ENCODE data around the gene EDC4.

GRCh38 chr16:67883146-67883871 lies 10.5 kb downstream of the EDC4 start:
- no peak for TF ChIP-seq PHF8 (conservative IDR thresholded peaks at IDR 0.05; ENCODE audit: low read depth, low read length)
- TF ChIP-seq HDAC2 (IDR thresholded peaks at IDR 0.05; ENCODE audit: borderline replicate concordance in 1 of 2, low read depth in 2 of 2, low read length in 2 of 2), result no peak
- TF ChIP-seq, protein P1, sequence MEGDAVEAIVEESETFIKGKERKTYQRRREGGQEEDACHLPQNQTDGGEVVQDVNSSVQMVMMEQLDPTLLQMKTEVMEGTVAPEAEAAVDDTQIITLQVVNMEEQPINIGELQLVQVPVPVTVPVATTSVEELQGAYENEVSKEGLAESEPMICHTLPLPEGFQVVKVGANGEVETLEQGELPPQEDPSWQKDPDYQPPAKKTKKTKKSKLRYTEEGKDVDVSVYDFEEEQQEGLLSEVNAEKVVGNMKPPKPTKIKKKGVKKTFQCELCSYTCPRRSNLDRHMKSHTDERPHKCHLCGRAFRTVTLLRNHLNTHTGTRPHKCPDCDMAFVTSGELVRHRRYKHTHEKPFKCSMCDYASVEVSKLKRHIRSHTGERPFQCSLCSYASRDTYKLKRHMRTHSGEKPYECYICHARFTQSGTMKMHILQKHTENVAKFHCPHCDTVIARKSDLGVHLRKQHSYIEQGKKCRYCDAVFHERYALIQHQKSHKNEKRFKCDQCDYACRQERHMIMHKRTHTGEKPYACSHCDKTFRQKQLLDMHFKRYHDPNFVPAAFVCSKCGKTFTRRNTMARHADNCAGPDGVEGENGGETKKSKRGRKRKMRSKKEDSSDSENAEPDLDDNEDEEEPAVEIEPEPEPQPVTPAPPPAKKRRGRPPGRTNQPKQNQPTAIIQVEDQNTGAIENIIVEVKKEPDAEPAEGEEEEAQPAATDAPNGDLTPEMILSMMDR (IDR thresholded peaks at IDR 0.05; ENCODE audit: control extremely low read depth in 1 of 3, insufficient read depth in 1 of 3, low read depth in 1 of 3, low read length in 3 of 3), result no peak
- no peak for TF ChIP-seq POLR2A (IDR thresholded peaks at IDR 0.05; ENCODE audit: control extremely low read depth in 1 of 2, low read depth in 2 of 2, low read length in 2 of 2)
- TF ChIP-seq TCF12 (IDR thresholded peaks at IDR 0.05; ENCODE audit: low read depth, low read length), result no peak
- TF ChIP-seq ZNF274 (IDR thresholded peaks at IDR 0.05; ENCODE audit: borderline replicate concordance, extremely low read depth, low read length), result no peak
- no peak for TF ChIP-seq CEBPB (IDR thresholded peaks at IDR 0.05; ENCODE audit: low read depth, low read length)
- TF ChIP-seq ASH2L (IDR thresholded peaks at IDR 0.05; ENCODE audit: low read length), result no peak
- no peak for TF ChIP-seq TAF1 (IDR thresholded peaks at IDR 0.05; ENCODE audit: low read depth, low read length)
- TF ChIP-seq RAD21 (IDR thresholded peaks at IDR 0.05 in 1 of 2, conservative IDR thresholded peaks at IDR 0.05 in 1 of 2; ENCODE audit: low read depth in 2 of 2, low read length in 2 of 2), result no peak
- no peak for TF ChIP-seq POLR2AphosphoS5 (IDR thresholded peaks at IDR 0.05; ENCODE audit: low read depth, low read length)
- no peak for TF ChIP-seq CREB1 (IDR thresholded peaks at IDR 0.05)
- no peak for TF ChIP-seq BCL11A (IDR thresholded peaks at IDR 0.05; ENCODE audit: low read depth in 2 of 2, low read length in 2 of 2)

All from H1 (cell line).